HEK293T (cell line): ENCODE results near the gene TAF3.

Experiments
- ARNT ChIP-seq: fragments of 450-650 bp; IDR thresholded peaks from 2 replicates; pipeline ENCODE4 v1.6.1; 2017; ENCODE audit warnings: mild to moderate bottlenecking
- BHLHE40 ChIP-seq: fragments of 450-650 bp; IDR thresholded peaks from 2 replicates; pipeline ENCODE4 v1.6.1; 2016; ENCODE audit warnings: mild to moderate bottlenecking, moderate library complexity, borderline replicate concordance
- CTBP1 ChIP-seq: fragments of 450-650 bp; IDR thresholded peaks from 2 replicates; pipeline ENCODE4 v1.6.1; 2016; ENCODE audit warnings: borderline replicate concordance
- ELF4 ChIP-seq: fragments of 450-650 bp; IDR thresholded peaks from 2 replicates; pipeline ENCODE4 v1.6.1; 2017; ENCODE audit warnings: antibody characterized with exemption
- FOXA1 ChIP-seq: fragments of 450-650 bp; IDR thresholded peaks from 2 replicates; pipeline ENCODE4 v1.6.1; 2016; ENCODE audit warnings: mild to moderate bottlenecking
- FOXM1 ChIP-seq: fragments of 450-650 bp; IDR thresholded peaks from 2 replicates; pipeline ENCODE4 v1.6.1; 2017; ENCODE audit warnings: mild to moderate bottlenecking, borderline replicate concordance
- LEF1 ChIP-seq: fragments of 450-650 bp; IDR thresholded peaks from 2 replicates; pipeline ENCODE4 v1.6.1; 2017; ENCODE audit warnings: mild to moderate bottlenecking, borderline replicate concordance
- NFRKB ChIP-seq: fragments of 450-650 bp; IDR thresholded peaks from 2 replicates; pipeline ENCODE4 v1.6.1; 2016; ENCODE audit warnings: mild to moderate bottlenecking, moderate library complexity
- SP1 ChIP-seq: fragments of 450-650 bp; IDR thresholded peaks from 2 replicates; pipeline ENCODE4 v1.6.1; 2017
- TARDBP ChIP-seq: fragments of 450-650 bp; IDR thresholded peaks from 2 replicates; pipeline ENCODE4 v1.6.1; 2016
- TF ChIP-seq, protein P1 (sequence below): fragments of 450-650 bp; IDR thresholded peaks from 2 replicates; pipeline ENCODE4 v1.6.1; 2016

DNA sequence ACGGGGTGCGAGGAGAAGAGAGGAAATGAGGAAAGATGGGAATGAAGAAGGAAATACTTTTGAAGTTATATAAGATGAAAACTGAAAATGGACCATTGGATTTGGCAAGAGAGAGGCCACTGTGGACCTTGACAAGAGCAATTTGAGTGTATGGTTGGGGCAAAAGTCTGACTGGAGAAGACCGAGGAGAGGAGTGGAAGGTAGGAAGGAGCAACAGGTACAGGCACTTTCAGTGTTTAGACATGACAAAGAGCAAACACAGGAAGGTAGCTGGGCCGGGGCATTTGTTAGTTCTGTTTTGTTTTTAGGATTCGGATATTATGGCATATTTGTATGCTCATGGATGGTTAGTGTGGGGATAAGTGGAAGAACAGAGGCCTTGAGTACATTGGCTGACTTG is 99.4 kb downstream of the TAF3 start:
- TF ChIP-seq FOXM1 = no peak
- no peak for TF ChIP-seq ELF4
- no peak for TF ChIP-seq TARDBP
- no peak for TF ChIP-seq BHLHE40
- TF ChIP-seq FOXA1 = no peak
- no peak for TF ChIP-seq ARNT
- no peak for TF ChIP-seq CTBP1
- TF ChIP-seq LEF1 = no peak
- TF ChIP-seq, protein P1, sequence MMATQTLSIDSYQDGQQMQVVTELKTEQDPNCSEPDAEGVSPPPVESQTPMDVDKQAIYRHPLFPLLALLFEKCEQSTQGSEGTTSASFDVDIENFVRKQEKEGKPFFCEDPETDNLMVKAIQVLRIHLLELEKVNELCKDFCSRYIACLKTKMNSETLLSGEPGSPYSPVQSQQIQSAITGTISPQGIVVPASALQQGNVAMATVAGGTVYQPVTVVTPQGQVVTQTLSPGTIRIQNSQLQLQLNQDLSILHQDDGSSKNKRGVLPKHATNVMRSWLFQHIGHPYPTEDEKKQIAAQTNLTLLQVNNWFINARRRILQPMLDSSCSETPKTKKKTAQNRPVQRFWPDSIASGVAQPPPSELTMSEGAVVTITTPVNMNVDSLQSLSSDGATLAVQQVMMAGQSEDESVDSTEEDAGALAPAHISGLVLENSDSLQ = no peak
- no peak for TF ChIP-seq SP1
- no peak for TF ChIP-seq NFRKB
